ENCODE measurements around the gene DLGAP1.

DLGAP1 gene

DNA sequence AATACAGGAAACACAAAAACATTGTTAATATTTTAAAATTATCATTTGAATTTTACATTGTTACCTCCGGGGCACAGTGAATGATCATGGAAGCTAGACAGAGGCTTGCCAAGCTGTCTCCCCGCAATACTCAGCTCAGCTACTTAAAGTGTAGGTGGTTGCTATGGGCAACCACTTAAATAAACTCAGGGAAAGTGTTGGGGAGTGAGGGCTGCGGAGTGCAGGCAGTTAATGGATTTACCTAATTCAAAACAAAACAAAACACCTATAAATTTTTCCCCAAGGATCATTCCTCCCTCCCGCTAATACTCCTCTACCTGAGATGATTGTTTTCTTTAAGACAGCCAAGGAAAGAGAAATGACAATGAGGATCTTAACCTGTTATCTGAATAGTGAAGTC lies 655.6 kb downstream of the DLGAP1 start:
- TF ChIP-seq CEBPB (IDR thresholded peaks at IDR 0.05) (no peak), TAF1 (IDR thresholded peaks at IDR 0.05; ENCODE audit: low read depth) (no peak), CREB1 (IDR thresholded peaks at IDR 0.05; ENCODE audit: low read depth) (no peak), FOXM1 (IDR thresholded peaks at IDR 0.05; ENCODE audit: borderline replicate concordance, low read depth) (no peak), EP300 (IDR thresholded peaks at IDR 0.05; ENCODE audit: borderline replicate concordance) (no peak), RAD21 (IDR thresholded peaks at IDR 0.05; ENCODE audit: low read depth) (no peak), ZBTB7A (IDR thresholded peaks at IDR 0.05; ENCODE audit: low read depth) (no peak), NFIC (IDR thresholded peaks at IDR 0.05) (no peak), TCF12 (IDR thresholded peaks at IDR 0.05; ENCODE audit: low read depth) (no peak), YY1 (IDR thresholded peaks at IDR 0.05; ENCODE audit: low read depth) (no peak), EGR1 (IDR thresholded peaks at IDR 0.05) (no peak), TEAD4 (IDR thresholded peaks at IDR 0.05) (no peak)
- TF ChIP-seq, protein P1, sequence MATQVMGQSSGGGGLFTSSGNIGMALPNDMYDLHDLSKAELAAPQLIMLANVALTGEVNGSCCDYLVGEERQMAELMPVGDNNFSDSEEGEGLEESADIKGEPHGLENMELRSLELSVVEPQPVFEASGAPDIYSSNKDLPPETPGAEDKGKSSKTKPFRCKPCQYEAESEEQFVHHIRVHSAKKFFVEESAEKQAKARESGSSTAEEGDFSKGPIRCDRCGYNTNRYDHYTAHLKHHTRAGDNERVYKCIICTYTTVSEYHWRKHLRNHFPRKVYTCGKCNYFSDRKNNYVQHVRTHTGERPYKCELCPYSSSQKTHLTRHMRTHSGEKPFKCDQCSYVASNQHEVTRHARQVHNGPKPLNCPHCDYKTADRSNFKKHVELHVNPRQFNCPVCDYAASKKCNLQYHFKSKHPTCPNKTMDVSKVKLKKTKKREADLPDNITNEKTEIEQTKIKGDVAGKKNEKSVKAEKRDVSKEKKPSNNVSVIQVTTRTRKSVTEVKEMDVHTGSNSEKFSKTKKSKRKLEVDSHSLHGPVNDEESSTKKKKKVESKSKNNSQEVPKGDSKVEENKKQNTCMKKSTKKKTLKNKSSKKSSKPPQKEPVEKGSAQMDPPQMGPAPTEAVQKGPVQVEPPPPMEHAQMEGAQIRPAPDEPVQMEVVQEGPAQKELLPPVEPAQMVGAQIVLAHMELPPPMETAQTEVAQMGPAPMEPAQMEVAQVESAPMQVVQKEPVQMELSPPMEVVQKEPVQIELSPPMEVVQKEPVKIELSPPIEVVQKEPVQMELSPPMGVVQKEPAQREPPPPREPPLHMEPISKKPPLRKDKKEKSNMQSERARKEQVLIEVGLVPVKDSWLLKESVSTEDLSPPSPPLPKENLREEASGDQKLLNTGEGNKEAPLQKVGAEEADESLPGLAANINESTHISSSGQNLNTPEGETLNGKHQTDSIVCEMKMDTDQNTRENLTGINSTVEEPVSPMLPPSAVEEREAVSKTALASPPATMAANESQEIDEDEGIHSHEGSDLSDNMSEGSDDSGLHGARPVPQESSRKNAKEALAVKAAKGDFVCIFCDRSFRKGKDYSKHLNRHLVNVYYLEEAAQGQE (IDR thresholded peaks at IDR 0.05; ENCODE audit: low read depth): no peak
- TF ChIP-seq, protein P2, sequence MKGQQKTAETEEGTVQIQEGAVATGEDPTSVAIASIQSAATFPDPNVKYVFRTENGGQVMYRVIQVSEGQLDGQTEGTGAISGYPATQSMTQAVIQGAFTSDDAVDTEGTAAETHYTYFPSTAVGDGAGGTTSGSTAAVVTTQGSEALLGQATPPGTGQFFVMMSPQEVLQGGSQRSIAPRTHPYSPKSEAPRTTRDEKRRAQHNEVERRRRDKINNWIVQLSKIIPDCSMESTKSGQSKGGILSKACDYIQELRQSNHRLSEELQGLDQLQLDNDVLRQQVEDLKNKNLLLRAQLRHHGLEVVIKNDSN (IDR thresholded peaks at IDR 0.05): no peak
- TF ChIP-seq, protein P3, sequence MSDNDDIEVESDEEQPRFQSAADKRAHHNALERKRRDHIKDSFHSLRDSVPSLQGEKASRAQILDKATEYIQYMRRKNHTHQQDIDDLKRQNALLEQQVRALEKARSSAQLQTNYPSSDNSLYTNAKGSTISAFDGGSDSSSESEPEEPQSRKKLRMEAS (IDR thresholded peaks at IDR 0.05): no peak

DNA sequence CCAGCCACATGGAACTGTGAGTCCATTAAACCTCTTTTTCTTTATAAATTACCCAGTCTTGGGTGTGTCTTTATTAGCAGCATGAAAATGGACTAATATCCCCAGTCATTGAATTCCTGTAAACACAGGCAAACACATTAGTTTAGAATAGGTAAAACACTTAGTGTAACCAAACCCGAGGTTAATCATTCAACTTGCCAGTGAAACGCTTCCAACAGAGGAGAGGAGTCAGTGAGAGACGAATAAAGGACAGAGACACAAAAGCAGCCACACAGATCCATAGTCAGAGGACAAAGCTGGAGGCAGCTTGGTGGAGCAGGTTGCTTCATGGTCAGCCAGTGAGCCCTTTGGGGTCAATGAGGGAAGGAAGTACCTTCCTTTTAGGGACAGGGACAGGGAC lies 657.1 kb downstream of the DLGAP1 start:
- TF ChIP-seq RAD21 (IDR thresholded peaks at IDR 0.05; ENCODE audit: low read depth): no peak
- TF ChIP-seq EGR1 (IDR thresholded peaks at IDR 0.05): no peak
- TF ChIP-seq FOXM1 (IDR thresholded peaks at IDR 0.05; ENCODE audit: borderline replicate concordance, low read depth): no peak
- TF ChIP-seq TCF12 (IDR thresholded peaks at IDR 0.05; ENCODE audit: low read depth): no peak
- TF ChIP-seq, protein P2 (IDR thresholded peaks at IDR 0.05): no peak
- no peak for TF ChIP-seq ZBTB7A (IDR thresholded peaks at IDR 0.05; ENCODE audit: low read depth)
- TF ChIP-seq, protein P1 (IDR thresholded peaks at IDR 0.05; ENCODE audit: low read depth): no peak
- TF ChIP-seq CREB1 (IDR thresholded peaks at IDR 0.05; ENCODE audit: low read depth): no peak
- no peak for TF ChIP-seq YY1 (IDR thresholded peaks at IDR 0.05; ENCODE audit: low read depth)
- TF ChIP-seq NFIC (IDR thresholded peaks at IDR 0.05): no peak
- no peak for TF ChIP-seq TEAD4 (IDR thresholded peaks at IDR 0.05)

DNA sequence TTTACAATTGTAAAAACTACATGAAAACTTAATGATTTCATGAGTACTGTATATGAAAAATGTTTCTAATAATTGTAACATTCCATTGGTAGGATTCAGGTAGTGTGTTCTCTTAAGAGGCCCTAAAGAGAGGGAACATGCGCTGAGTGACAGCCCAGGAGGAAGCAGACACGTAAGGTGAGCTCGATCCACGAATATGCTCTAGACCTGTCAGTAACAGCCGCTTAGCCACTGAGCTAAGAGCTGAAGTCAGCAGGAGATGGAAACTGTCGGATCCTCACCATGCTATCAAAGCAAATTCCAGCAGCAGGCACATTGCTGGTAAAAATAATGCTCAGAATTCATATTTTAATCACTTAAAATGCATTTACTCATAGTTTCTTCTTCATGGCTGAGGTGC lies 658.7 kb downstream of the DLGAP1 start:
- TF ChIP-seq TEAD4 (IDR thresholded peaks at IDR 0.05): no peak
- no peak for TF ChIP-seq RAD21 (IDR thresholded peaks at IDR 0.05; ENCODE audit: low read depth)
- TF ChIP-seq, protein P3 (IDR thresholded peaks at IDR 0.05): no peak
- no peak for TF ChIP-seq CREB1 (IDR thresholded peaks at IDR 0.05; ENCODE audit: low read depth)
- TF ChIP-seq EGR1 (IDR thresholded peaks at IDR 0.05): no peak
- no peak for TF ChIP-seq NFIC (IDR thresholded peaks at IDR 0.05)
- TF ChIP-seq, protein P2 (IDR thresholded peaks at IDR 0.05): no peak
- TF ChIP-seq TAF1 (IDR thresholded peaks at IDR 0.05; ENCODE audit: low read depth): no peak
- TF ChIP-seq YY1 (IDR thresholded peaks at IDR 0.05; ENCODE audit: low read depth): no peak
- no peak for TF ChIP-seq CEBPB (IDR thresholded peaks at IDR 0.05)
- no peak for TF ChIP-seq ZBTB7A (IDR thresholded peaks at IDR 0.05; ENCODE audit: low read depth)

DNA sequence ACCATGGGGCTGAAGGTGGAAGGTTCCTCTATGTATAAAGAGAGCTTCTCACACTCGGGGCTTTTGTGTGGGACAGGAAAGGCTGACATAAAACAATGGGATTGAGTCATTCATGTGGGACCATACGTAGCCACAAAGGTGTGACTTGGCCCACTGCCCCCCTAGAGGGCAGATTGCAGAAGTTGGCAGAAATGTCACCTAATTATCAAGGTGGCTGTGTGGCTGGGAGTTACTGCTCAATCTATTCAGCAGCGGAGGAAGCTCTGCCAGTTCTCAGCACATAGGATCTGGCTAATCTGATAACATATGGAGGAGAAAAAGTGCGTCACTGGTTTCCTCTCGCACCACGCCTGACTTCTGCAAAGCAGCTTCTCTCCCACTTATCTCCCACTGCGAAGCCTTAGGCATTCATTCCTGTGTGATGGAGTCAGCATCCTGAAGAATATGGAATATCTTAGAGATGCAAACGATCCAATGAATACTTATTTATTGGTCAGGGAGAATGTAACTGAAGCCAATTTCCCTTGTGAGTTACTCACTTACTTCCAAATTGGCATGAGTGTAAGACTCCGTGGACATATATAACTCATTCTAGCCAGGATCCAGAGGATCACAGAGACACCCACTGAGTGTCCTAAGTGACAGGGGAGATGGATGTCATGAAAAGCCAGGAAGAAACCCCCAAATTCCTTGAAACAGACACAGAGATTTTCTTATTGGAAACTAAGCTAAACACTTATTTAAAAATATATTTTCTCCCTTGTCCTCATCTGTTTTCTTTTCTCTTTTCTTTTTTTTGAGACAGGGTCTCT lies 660.4 kb downstream of the DLGAP1 start:
- TF ChIP-seq EGR1 (IDR thresholded peaks at IDR 0.05) (no peak), TEAD4 (IDR thresholded peaks at IDR 0.05) (peak; percentile 63; the same call in 1 of the 2 replicates), EP300 (IDR thresholded peaks at IDR 0.05; ENCODE audit: borderline replicate concordance) (peak; percentile 77), CEBPB (IDR thresholded peaks at IDR 0.05) (peak; percentile 23; the same call in 1 of the 2 replicates), FOXM1 (IDR thresholded peaks at IDR 0.05; ENCODE audit: borderline replicate concordance, low read depth) (peak; percentile 29; the same call in 1 of the 2 replicates), NFIC (IDR thresholded peaks at IDR 0.05) (peak; percentile 77)

DNA sequence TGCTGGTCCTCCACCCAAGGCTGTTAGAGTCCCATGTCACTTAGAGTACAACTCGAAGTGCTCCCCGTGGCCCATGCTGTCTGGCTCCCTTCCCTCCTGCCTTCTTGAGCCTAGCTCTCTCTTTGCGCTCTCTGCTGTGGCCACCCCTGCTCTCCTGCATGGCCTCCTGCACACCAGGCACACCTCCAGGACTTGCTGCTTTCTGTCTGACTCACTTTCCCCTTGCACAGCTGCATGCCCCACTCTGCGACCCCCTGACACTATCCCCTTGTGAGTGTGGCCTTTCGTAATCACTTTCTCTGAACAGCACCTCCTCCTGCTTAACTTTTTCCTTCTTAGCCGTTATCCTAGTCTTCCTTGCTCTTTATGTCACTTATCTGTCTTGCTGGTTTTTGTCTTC lies 661.6 kb downstream of the DLGAP1 start:
- TF ChIP-seq FOXM1 (IDR thresholded peaks at IDR 0.05; ENCODE audit: borderline replicate concordance, low read depth) (no peak), TCF12 (IDR thresholded peaks at IDR 0.05; ENCODE audit: low read depth) (no peak), ZBTB7A (IDR thresholded peaks at IDR 0.05; ENCODE audit: low read depth) (no peak), YY1 (IDR thresholded peaks at IDR 0.05; ENCODE audit: low read depth) (no peak), CEBPB (IDR thresholded peaks at IDR 0.05) (no peak), RAD21 (IDR thresholded peaks at IDR 0.05; ENCODE audit: low read depth) (no peak), NFIC (IDR thresholded peaks at IDR 0.05) (no peak), CREB1 (IDR thresholded peaks at IDR 0.05; ENCODE audit: low read depth) (no peak), EP300 (IDR thresholded peaks at IDR 0.05; ENCODE audit: borderline replicate concordance) (no peak), EGR1 (IDR thresholded peaks at IDR 0.05) (no peak), TAF1 (IDR thresholded peaks at IDR 0.05; ENCODE audit: low read depth) (no peak)
- TF ChIP-seq, protein P2 (IDR thresholded peaks at IDR 0.05): no peak
- TF ChIP-seq, protein P1 (IDR thresholded peaks at IDR 0.05; ENCODE audit: low read depth): no peak
- TF ChIP-seq, protein P3 (IDR thresholded peaks at IDR 0.05): no peak

All from Ishikawa (cell line).